Ovary (tissue), 9 donors: Measurements from ENCODE around the gene ZNF236. TPM values are rescaled to one million over a fixed set of nuclear protein-coding genes. Genes with fewer than 3 reads are reported as not detected.

Experiments
- DNase-seq, 5 donors: peaks; one replicate each; pipeline ENCODE4 v3.0.0-alpha.2; 2019 to 2020
- H3K27ac ChIP-seq, 2 donors: fragments of 200-600 bp; one replicate each; pipeline versions ENCODE4 v1.5.1 to v1.8.0; 2019 to 2022
- H3K27me3 ChIP-seq: fragments of 200-600 bp; one replicate; pipeline ENCODE4 v1.8.0; 2022
- H3K36me3 ChIP-seq: fragments of 200-600 bp; sonication (generic); one replicate; pipeline ENCODE4 v1.5.1; 2019
- H3K4me1 ChIP-seq: one replicate; pipeline ENCODE4 v1.8.1; 2013; ENCODE audit warnings: mild to moderate bottlenecking, moderate library complexity; ENCODE audit not compliant: insufficient read depth
- H3K4me3 ChIP-seq: fragments of 200-600 bp; sonication (generic); one replicate; pipeline ENCODE4 v1.5.1; 2017
- H3K9me3 ChIP-seq, 2 donors: fragments of 200-600 bp in 1 of 2; sonication (generic) in 1 of 2; one replicate each; pipeline versions ENCODE4 v1.5.1 to v1.8.1; 2013 to 2019; ENCODE audit warnings: mild to moderate bottlenecking in 1 of 2, moderate library complexity in 1 of 2
- CTCF ChIP-seq, 3 donors: fragments of 450-650 bp in 2 of 3; fragments of 200-600 bp in 1 of 3; IDR thresholded peaks; one replicate each; pipeline versions ENCODE4 v1.5.1 to v1.8.0; 2016 to 2022; ENCODE audit warnings: antibody characterized with exemption in 3 of 3, mild to moderate bottlenecking in 1 of 3
- EP300 ChIP-seq: sonication (generic); formaldehyde crosslinking; IDR thresholded peaks from one replicate; pipeline ENCODE4 v1.6.1; 2017; ENCODE audit warnings: antibody characterized with exemption
- POLR2A ChIP-seq: fragments of 450-650 bp; IDR thresholded peaks from one replicate; pipeline ENCODE4 v1.6.1; 2017; ENCODE audit warnings: antibody characterized with exemption, mild to moderate bottlenecking, moderate library complexity
- whole genome bisulfite sequencing, 3 donors: extraction: QIAGEN DNeasy Blood & Tissue Kit in 1 of 3; methylation state at CpG; one replicate each; pipeline versions ENCODE4 v1.1.5 to v1.1.7; 2013 to 2017; 5-methylcytosine and 5-hydroxymethylcytosine counted together
- intact Hi-C, 4 donors: fragments of 100-400 bp; cut with DNase I; formaldehyde crosslinking; loops; one replicate each; pipeline versions ENCODE4 v1.11.0 to v1.15.1; 2022 to 2023
- polyA plus RNA-seq, 2 donors: library from polyadenylated mRNA; stranded (reverse); fragments of 200-250 nt in 1 of 2; fragments of 350-450 nt in 1 of 2; fragmentation: Illumina TruSeq in 1 of 2; extraction: RNeasy Lipid Tissue Mini Kit (QIAGEN cat#74804) in 1 of 2; gene quantifications; one replicate each; pipeline ENCODE4 v1.2.3, GENCODE V29; 2013 to 2014
- total RNA-seq, 7 donors: library from RNA; depleted of rRNA in 2 of 7; stranded (reverse); fragments of >200 nt in 2 of 7; fragmentation: NEBNext Ultra II Directional in 3 of 7; extraction: Animal tissue kit (Norgen Biotek cat#: 25700) in 3 of 7; gene quantifications; one replicate each; pipeline versions ENCODE4 v1.1.0 to v1.2.4, GENCODE V29; 2016 to 2023
- donor health status: DM: no; HTN: no; CAD: no; lungs with moderate emphysema.
- donor health status: DM: no; HTN: no; CAD: no.
- donor health status: Bipolar disorder and iron deficiency.
- donor health status: DM: yes; HTN: yes; CAD: no.
- donor health status: DM: no; HTN: no; CAD: no.
- donor health status: DM: yes; HTN: yes; CAD: no.

ZNF236 gene
- total and polyA plus RNA-seq, 9 donors, result 3.9 to 30.3 (median 24.1) TPM

GRCh38 chr18:76823161-76823538, 793 bp downstream of the ZNF236 start:
- intact Hi-C loops, result loop anchor here in 1 of 4 donors (10.0 kb wide), 1 partner anchor 282 kb away; no protein-coding TSS in a partner anchor
- DNase-seq, result peak in 2 of 5 donors; percentile 38 to 62
- no peaks in the 10 kb centered on the region for H3K27me3 ChIP-seq
- H3K27ac ChIP-seq, result peak overlapping the region; percentile 94 to 97
- no peak for TF ChIP-seq CTCF (IDR thresholded peaks at IDR 0.05)
- TF ChIP-seq EP300, result no peak
- no peak for TF ChIP-seq POLR2A
- H3K9me3 ChIP-seq, result no peaks in the 10 kb centered on the region
- 4 to 7% (median 5%) methylated on average over 16 to 26 of the region's 26 CpGs for WGBS, 3 donors
- no peaks in the 10 kb centered on the region for H3K36me3 ChIP-seq
- peaks cover 16% of the 10 kb centered on the region for H3K4me1 ChIP-seq
- H3K4me3 ChIP-seq, result peak overlapping the region; percentile 73

- Histone ChIP-seq H3K4me3 (peak overlapping the region; percentile 73), H3K27ac (peak overlapping the region; percentile 94 to 97), H3K36me3 (no peaks in the 10 kb centered on the region), H3K9me3 (no peaks in the 10 kb centered on the region), H3K27me3 (no peaks in the 10 kb centered on the region), H3K4me1 (peaks cover 16% of the 10 kb centered on the region)
- DNase-seq, result peak in 4 of 5 donors; percentile 22 to 59 (median 56)
- no peak for TF ChIP-seq POLR2A
- peak in 1 of 3 donors; percentile 16 for TF ChIP-seq CTCF (IDR thresholded peaks at IDR 0.05)
- TF ChIP-seq EP300, result no peak
- 14 to 23% (median 15%) methylated on average over 17 to 28 of the region's 28 CpGs for WGBS, 3 donors
- intact Hi-C loops, result loop anchor here in 1 of 4 donors (10.0 kb wide), 1 partner anchor 281 kb away; no protein-coding TSS in a partner anchor
Observed at GRCh38 chr18:76823587-76824011, 1.2 kb downstream of the ZNF236 start.

- Histone ChIP-seq H3K4me3 (no peak overlapping the region), H3K9me3 (no peaks in the 10 kb centered on the region), H3K27ac (peak overlapping the region in 1 of 2 donors; percentile 94), H3K27me3 (no peaks in the 10 kb centered on the region), H3K36me3 (no peaks in the 10 kb centered on the region), H3K4me1 (peaks cover 16% of the 10 kb centered on the region)
- WGBS, 3 donors, result 57 to 72% (median 58%) methylated on average over 12 of the region's 12 CpGs
- intact Hi-C loops, result loop anchor here in 1 of 4 donors (10.0 kb wide), 1 partner anchor 281 kb away; no protein-coding TSS in a partner anchor
- DNase-seq, result no peak
- TF ChIP-seq CTCF (IDR thresholded peaks at IDR 0.05), result no peak
- TF ChIP-seq EP300, result no peak
- no peak for TF ChIP-seq POLR2A
Observed at GRCh38 chr18:76824145-76824676, 1.9 kb downstream of the ZNF236 start.

- intact Hi-C loops, result loop anchor here in 1 of 4 donors (10.0 kb wide), 1 partner anchor 280 kb away; no protein-coding TSS in a partner anchor
- H3K27me3 ChIP-seq, result no peaks in the 10 kb centered on the region
- no peak overlapping the region for H3K4me3 ChIP-seq
- DNase-seq, result no peak
- TF ChIP-seq CTCF (IDR thresholded peaks at IDR 0.05) (no peak), EP300 (no peak), POLR2A (no peak)
- peak overlapping the region in 1 of 2 donors; percentile 94 for H3K27ac ChIP-seq
- H3K9me3 ChIP-seq, result no peaks in the 10 kb centered on the region
- peaks cover 16% of the 10 kb centered on the region for H3K4me1 ChIP-seq
- 65 to 68% (median 65%) methylated on average over 5 of the region's 5 CpGs for WGBS, 3 donors
- H3K36me3 ChIP-seq, result no peaks in the 10 kb centered on the region
Observed at GRCh38 chr18:76824754-76825153, 2.4 kb downstream of the ZNF236 start.
